ENCODE results near the gene ARFGAP2. TPM values are rescaled to one million over a fixed set of nuclear protein-coding genes. Genes with fewer than 3 reads are reported as not detected.

ARFGAP2 gene
- total and polyA plus RNA-seq, 4 donors: 51.2 to 140 (median 94.1) TPM

DNA sequence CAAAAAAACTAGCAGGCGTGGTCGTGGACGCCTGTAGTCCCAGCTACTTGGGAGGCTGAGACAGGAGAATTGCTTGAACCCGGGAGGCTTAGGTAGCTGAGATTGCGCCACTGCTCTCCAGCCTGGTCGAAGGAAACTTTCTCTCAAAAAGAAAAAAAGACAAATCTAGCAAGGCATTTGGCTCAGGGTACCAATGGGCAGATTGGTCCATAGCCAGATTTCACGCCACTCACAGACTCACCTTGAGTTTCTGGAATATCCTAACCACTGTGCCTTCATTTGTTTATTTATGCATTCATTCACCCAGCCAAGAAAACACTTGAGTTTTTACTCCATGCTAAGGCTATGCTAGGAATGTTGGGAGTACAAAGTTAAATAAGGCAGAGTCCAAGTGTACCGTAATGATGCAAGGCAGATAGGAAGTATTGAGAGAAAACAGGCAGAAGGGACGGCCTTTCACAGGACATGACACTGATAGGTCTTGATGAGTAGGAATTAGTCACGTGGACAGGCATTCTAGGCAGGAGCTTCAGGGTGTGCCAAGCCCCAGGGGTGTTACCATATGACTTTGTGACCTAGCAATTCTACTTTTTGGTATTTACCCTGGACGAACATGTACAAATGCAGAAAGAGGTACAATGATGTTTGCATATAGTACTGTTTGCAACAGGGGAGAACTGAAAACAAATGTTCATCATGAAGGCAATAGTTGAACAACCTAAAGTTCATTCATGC, 12.6 kb upstream of the ARFGAP2 start:
- Histone ChIP-seq H3K4me1 (ENCODE audit: control insufficient read depth in 5 of 5, insufficient read depth in 5 of 5, low read length in 5 of 5) (peaks cover 4 to 29% (median 5%) of the 10 kb centered on the region in 5 donors), H3K27me3 (ENCODE audit: control insufficient read depth in 3 of 3, insufficient read depth in 3 of 3, low read length in 2 of 3) (no peaks in the 10 kb centered on the region), H3K36me3 (ENCODE audit: control insufficient read depth in 4 of 4, insufficient read depth in 4 of 4, low read length in 4 of 4) (no peaks in the 10 kb centered on the region), H3K9me3 (ENCODE audit: control insufficient read depth in 4 of 4, insufficient read depth in 3 of 4, low read length in 3 of 4) (no peaks in the 10 kb centered on the region), H3K9ac (ENCODE audit: insufficient read depth in 1 of 2, low read length in 2 of 2) (no peak overlapping the region), H3K4me3 (no peak overlapping the region), H3K27ac (ENCODE audit: low read depth in 1 of 2, low read length in 1 of 2) (peak overlapping the region; percentile 59 to 60)
- peak; percentile 32 to 66 (median 47) for DNase-seq
- ATAC-seq (ENCODE audit: insufficient read depth, low FRiP score): peak; percentile 16
- TF ChIP-seq CTCF (IDR thresholded peaks at IDR 0.05; ENCODE audit: control extremely low read depth, extremely low read depth): no peak
- WGBS, 2 donors: 60 to 75% methylated on average over 11 of the region's 11 CpGs

DNA sequence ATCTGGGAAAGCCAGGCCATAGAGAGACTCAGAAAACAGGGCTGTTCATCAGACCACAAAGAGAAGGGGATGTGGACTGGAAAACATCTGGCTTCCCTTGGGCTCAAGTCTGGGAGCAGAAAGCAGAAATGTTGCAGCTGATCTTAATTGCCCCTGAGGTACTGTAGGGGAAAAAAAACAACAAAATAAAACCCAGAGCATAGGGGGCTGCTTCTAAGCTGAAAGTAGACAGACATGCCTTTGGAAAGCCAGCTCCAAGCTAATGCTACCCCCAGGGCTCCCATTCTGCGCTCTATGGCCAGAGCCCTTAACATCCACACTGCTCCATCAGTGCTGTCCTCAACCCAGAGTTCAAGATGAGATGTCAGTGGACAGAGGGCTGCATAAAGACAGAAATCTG, 11.6 kb upstream of the ARFGAP2 start:
- Histone ChIP-seq H3K9ac (ENCODE audit: insufficient read depth in 1 of 2, low read length in 2 of 2) (no peak overlapping the region), H3K4me3 (no peak overlapping the region), H3K9me3 (ENCODE audit: control insufficient read depth in 4 of 4, insufficient read depth in 3 of 4, low read length in 3 of 4) (no peaks in the 10 kb centered on the region), H3K4me1 (ENCODE audit: control insufficient read depth in 5 of 5, insufficient read depth in 5 of 5, low read length in 5 of 5) (peaks cover 4 to 29% (median 5%) of the 10 kb centered on the region in 5 donors), H3K27ac (ENCODE audit: low read depth in 1 of 2, low read length in 1 of 2) (peak overlapping the region in 1 of 2 donors; percentile 98), H3K27me3 (ENCODE audit: control insufficient read depth in 3 of 3, insufficient read depth in 3 of 3, low read length in 2 of 3) (no peaks in the 10 kb centered on the region), H3K36me3 (ENCODE audit: control insufficient read depth in 4 of 4, insufficient read depth in 4 of 4, low read length in 4 of 4) (no peaks in the 10 kb centered on the region)
- no peak for TF ChIP-seq CTCF (IDR thresholded peaks at IDR 0.05; ENCODE audit: control extremely low read depth, extremely low read depth)
- 91 to 100% methylated on average over 1 of the region's 1 CpG for WGBS, 2 donors
- DNase-seq (peak in 2 of 3 donors; percentile 60 to 72), ATAC-seq (ENCODE audit: insufficient read depth, low FRiP score) (no peak)

DNA sequence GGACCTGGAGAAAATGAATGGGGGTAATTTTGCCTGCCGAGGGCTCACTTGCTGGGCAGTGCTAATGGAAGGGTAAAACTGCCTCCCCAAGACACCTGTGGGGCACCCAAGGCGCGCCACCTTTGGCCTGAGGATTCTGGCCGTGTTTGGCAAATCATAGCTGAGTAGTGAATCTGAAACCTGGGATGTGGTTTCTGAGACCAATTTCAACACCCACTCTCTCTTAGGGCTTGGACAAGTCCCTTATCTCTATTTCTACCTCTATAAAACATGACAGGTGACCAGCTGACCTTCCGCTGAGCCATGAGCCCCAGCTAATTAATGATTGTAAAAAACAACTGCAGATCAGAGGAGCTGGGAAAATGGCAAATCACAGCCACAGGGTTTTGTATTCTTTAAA, 11.0 kb upstream of the ARFGAP2 start:
- H3K4me3 ChIP-seq: peak overlapping the region; percentile 5

More for the DNA sequence above, 11.0 kb upstream of the ARFGAP2 start:
- TF ChIP-seq CTCF (IDR thresholded peaks at IDR 0.05; ENCODE audit: control extremely low read depth, extremely low read depth): no peak
- Histone ChIP-seq H3K9me3 (ENCODE audit: control insufficient read depth in 4 of 4, insufficient read depth in 3 of 4, low read length in 3 of 4) (no peaks in the 10 kb centered on the region), H3K4me1 (ENCODE audit: control insufficient read depth in 5 of 5, insufficient read depth in 5 of 5, low read length in 5 of 5) (peaks cover 4 to 29% (median 5%) of the 10 kb centered on the region in 5 donors), H3K27me3 (ENCODE audit: control insufficient read depth in 3 of 3, insufficient read depth in 3 of 3, low read length in 2 of 3) (no peaks in the 10 kb centered on the region), H3K36me3 (ENCODE audit: control insufficient read depth in 4 of 4, insufficient read depth in 4 of 4, low read length in 4 of 4) (no peaks in the 10 kb centered on the region), H3K27ac (ENCODE audit: low read depth in 1 of 2, low read length in 1 of 2) (peak overlapping the region; percentile 72 to 98), H3K9ac (ENCODE audit: insufficient read depth in 1 of 2, low read length in 2 of 2) (peak overlapping the region in 1 of 2 donors; percentile 6)
- WGBS, 2 donors: 32 to 47% methylated on average over 5 of the region's 5 CpGs
- ATAC-seq (ENCODE audit: insufficient read depth, low FRiP score): no peak
- no peak for DNase-seq
